ENCODE results near the gene TEX29.

TEX29 gene

GRCh38 chr13:111341886-111342285 is 21.4 kb downstream of the TEX29 start:
- DNase-seq (ENCODE audit: low spot score) = no peak

DNA sequence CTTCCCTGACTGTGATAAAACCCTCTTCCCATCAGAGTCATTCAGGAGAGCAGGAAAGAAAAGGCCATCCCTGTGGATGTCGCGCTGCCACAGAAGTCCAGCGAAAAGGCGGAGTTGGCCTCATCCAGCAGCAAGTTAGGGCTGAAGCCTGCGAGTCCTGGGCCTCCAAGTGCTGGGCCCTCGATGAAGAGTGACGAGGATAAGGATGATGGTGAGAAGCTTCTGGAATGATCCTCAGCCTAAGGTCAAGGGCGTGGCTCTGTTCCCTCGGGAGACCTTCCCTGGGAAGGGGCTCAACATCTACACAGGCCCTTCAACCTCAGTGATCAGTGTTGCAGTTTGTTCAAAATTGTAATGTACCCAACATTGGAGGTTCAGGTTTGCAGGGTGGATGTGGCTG is 22.3 kb downstream of the TEX29 start:
- no peak for DNase-seq (ENCODE audit: low spot score)

DNA sequence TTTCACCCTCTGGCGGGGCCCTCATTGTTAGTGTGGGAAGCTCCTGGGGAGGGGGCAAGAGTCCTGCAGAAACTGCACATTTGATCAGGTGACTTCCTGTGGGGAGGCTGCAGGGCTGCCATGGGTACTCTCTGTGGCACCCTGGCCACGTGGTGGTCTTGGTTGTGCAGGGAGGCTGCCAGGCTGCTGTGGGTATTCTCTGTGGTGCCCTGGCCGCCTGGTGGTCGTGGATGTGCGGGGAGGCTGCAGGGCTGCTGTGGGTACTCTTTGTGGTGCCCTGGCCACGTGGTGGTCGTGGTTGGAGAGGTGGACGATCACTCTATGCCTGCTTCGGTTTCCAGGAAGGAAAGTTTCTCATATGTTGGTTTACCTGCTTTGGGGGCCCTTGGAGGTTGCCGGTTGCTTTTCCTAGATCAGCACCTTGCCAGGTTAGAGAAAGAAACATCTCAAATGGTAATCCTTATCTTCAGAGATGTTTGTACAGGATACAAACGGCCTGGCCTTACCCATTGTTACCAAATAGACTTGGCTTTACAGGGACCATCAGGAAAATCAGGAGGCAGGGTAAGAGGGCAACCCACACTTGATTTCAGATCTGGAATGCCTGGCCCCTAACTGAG is 22.9 kb downstream of the TEX29 start:
- no peak for DNase-seq (ENCODE audit: low spot score)

GRCh38 chr13:111344471-111345191 is 24.2 kb downstream of the TEX29 start:
- no peak for DNase-seq (ENCODE audit: low spot score)

GRCh38 chr13:111345682-111346081 is 25.2 kb downstream of the TEX29 start:
- DNase-seq (ENCODE audit: low spot score) = no peak

GRCh38 chr13:111346101-111346680 is 25.7 kb downstream of the TEX29 start:
- DNase-seq (ENCODE audit: low spot score) = no peak

GRCh38 chr13:111347438-111347837 is 27.0 kb downstream of the TEX29 start:
- no peak for DNase-seq (ENCODE audit: low spot score)

DNA sequence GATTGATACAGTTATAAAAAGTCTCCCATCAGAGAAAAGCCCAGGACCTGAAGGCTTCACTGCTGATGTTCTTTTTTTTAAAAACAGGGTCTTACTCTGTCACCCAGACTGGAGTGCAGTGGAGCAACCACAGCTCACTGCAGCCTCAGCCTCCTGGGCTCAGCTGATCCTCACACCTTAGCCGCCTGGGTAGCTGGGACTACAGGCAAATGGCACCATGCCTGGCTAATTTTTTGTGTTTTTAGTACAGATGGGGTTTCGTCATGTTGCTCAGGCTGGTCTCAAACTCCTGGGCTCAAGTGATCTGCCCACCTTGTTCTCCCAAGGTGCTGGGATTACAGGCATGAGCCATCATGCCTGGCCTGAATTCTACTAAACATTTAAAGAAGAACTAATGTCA is 33.1 kb downstream of the TEX29 start:
- DNase-seq (ENCODE audit: low spot score) = no peak

DNA sequence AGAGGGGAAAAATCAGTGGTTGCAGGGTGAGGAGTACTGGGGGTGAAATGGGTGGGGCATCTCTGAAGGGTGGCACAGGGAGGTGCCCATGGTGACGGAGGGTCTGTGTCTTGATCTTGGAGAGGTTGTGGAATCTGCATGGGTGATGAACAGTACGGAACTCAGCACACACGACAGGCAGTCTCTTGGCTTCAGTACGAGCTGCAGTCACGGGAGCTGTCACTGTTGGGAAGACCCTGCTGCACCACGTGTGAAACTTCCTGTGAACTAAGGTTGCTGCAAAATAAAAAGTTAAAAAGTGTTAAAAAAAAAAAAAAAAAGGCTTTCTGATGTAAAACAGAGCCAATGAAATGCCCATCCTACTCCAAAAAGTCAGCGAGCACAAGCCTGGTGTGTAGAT is 34.3 kb downstream of the TEX29 start:
- no peak for DNase-seq (ENCODE audit: low spot score)

DNA sequence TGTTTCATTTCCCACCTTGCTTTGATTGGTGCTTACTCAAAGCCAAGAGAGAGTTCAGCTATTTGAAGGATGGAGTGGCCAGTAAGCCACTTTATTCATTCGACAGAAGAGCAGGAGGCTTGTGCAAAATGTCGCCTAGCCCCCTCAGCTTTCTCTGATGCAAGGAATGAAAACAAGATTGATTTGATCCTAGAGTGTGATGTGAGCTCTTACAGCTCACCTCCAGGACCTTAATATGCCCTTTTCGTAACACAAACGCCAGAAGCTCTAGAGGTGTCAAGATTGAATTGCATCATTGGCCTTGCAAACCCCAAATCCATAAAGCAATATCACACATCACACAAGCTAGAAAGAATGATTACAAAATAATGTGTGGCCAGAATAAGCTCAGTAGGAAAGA is 36.4 kb downstream of the TEX29 start:
- DNase-seq (ENCODE audit: low spot score) = no peak

DNA sequence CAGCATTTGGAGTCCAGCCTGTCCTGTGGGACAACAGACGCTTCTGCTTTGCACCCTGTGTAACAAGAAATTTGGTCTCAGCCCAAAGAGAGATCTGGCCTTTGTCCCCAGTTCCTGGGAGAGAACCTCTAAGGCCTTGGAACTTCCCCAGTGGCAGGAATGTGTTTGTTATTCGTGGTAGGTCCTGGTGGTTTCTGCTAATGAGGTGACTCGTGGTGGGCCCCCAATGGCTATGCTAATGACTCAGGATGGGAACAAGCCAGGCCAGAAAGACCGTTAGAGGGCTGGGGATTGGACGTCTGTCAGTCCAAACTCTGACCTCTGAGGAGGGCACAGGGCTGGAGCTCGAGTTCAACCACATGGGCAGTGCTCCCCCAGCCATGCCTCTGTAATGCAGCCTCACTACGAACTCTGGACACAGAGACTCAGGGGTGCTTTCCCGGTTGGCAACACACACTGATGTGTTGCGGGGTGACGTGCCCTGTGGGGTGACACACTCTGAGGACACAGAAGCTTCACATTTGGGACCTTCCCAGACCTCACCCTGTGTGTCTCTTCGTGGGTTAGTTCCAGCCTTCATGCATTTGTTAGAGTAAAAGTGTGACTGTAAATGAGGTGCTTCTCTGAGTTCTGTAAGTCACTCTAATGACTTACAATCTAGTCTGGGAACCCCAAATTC is 38.9 kb downstream of the TEX29 start:
- DNase-seq (ENCODE audit: low spot score) = no peak

DNA sequence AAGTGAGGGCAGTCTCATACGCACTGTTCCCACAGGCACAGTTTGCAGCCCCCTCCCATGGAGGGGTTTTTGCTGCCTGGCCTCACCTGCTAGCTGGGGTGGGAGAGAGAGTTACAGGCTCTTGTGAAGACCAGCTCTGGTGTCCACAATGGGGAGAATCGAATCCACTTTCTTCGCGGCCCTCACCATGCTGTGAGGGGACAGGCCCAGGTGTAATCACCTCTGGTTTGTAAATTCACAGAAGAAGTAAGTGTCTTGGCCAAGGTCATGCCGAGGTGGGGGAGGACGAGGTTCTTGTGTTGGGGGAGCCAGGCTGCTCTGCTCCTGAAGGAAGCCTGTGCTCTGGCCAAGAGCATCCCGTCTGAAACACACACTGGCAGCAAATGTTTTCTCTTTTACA is 39.5 kb downstream of the TEX29 start:
- DNase-seq (ENCODE audit: low spot score) = no peak

DNA sequence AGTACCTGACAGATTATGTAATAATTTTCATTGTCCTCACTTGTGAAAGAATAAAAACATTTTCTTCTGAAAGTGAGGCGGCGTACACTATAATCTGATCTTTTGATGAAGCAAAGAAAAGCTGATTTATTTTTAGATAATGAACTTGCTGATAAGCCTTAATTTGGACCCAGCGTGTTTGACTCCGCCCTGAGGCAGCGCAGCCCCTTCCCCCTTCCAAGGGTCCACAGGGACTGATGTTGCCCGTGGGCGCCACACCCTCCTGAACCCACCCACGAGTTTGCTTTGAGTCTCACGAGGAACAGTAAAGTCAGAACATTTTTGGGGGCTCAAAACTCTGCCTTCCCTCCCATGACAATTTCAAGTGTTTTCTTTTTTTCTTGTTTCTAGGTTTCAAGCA is 40.0 kb downstream of the TEX29 start:
- DNase-seq (ENCODE audit: low spot score) = no peak

DNA sequence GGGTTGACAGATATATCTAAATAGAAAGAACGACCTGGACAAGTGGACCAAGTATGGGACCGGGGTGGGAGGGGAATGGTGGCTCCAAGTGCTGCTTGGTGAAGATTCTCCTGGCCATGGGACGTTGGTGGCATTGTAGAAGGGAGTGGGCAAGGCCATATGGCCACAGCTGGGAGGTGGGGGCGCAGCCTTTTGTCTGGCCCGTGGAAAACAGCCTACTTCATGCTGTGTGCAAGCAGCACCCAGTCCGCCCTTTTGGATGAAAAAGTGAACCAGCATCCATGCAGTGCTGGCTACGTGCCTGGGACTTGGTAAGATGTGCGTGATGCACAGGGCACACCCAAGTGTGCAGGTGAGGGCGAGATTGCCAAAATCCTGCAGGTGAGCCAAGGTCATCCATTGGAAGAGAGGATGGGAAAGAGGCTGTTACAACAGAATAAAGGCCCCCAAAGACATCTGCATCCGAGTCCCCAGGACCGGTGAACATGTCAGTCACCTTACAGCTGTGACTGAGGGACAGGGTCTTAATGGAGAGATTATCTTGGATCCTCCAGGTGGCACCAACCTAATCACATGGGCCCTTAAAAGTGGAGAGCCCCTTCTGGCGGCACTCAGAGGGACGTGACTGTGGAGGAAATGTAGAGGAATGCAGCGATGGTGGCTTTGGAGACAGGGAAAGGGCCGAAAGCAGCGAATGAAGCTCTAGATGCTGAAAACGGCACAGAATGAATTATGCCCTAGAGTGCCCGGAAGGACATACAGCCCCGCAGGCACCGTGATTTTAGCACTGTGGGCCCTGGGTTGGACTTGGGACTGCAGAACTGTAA is 40.8 kb downstream of the TEX29 start:
- no peak for DNase-seq (ENCODE audit: low spot score)

DNA sequence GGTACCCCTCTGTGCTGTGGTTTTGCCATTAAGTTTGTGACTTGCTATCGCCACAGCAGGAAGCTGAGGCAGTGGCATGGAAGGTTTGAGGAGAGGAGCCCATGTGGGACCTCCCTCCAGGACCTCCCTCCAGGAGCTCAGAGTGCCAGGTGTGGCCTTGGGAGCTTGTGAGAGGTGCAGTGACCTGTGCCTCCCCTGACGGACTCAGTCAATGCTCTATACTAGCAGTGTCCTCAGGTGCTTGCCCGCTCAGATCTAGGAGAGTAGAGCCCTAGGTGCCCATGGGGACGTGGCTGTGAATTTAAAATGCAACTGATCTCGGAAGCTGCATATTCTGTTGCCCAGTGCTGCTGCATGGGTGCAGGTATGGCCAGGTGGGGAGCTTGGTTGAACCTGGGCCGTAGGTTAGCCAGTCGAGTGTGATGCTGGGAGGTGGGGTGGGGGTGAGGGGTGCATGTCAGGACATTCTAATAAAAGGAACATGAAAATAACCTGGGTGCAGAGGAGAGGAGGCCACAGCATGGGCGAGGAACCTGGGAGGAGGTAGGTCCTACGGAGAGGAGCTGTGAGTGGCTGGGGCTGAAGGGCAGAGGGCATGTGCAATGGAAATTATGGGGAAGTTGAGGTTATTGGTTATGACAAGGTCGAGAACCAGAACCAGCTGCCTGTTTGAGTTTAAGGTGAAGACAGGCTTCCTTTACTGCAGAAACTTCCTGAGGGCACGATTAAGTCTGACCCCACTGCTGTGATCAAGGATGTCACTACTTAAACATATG is 41.6 kb downstream of the TEX29 start:
- no peak for DNase-seq (ENCODE audit: low spot score)

DNA sequence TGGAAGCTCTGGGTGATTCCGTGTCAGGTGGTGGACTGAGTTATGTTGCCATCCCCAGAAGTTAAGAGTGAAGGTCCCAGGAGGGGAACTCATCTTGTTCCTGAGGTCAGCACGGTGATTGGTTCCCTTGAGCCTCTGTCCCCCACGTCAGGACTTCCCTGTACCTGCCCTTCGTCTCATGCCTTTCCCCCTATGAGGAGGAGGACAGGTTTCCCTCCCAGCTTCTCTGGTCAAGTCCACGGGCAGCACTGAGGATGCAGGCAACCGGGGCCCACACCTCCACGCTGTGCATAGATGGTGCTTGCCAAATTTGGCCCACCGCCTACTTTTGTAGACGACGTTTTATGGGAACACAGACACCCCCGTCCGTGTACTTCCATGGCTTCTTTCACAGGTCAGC is 42.7 kb downstream of the TEX29 start:
- no peak for DNase-seq (ENCODE audit: low spot score)

- DNase-seq (ENCODE audit: low spot score) = no peak
Observed at GRCh38 chr13:111363591-111363990, 43.1 kb downstream of the TEX29 start.

DNA sequence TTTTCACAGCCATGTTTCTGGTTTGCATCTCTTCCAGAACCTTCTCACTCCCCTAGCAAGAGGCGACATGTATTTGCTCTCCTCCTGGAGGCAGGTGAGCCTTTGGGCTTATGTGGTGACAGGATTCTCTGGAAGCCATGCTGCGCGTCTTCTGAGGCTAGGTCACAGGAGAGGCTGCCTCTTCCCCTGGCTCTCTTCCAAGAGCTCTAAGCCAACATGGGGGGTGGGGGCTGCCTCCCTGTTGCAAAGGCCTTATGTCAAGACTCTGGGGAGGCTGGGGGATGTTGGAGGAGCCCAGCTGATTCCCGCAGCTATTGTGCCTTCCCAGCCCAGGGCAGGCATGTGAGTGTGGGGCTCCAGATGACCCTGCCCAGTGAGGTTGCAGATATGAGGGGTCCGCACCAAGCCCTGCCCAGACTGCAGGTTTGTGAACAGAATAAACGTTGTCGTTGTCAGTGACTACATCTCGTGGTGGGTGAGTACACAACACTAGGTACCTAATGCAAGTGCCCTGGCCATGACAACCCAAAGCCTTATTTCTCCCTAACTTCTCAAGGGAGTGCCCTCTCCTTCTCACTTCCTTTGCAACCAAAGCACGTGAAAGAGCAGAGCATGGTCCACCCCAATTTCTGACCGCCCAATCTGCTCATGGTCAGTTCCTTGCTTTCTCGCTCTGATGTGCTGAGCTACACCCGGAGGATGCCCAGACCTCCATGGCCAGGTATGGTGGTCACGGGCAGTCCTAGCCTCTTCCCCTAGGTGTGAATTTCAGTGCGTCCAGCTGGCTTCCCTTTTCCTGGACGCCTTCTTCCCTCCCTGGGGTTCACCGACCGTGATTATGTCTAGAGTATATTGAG is 44.9 kb downstream of the TEX29 start:
- DNase-seq (ENCODE audit: low spot score) = no peak

DNA sequence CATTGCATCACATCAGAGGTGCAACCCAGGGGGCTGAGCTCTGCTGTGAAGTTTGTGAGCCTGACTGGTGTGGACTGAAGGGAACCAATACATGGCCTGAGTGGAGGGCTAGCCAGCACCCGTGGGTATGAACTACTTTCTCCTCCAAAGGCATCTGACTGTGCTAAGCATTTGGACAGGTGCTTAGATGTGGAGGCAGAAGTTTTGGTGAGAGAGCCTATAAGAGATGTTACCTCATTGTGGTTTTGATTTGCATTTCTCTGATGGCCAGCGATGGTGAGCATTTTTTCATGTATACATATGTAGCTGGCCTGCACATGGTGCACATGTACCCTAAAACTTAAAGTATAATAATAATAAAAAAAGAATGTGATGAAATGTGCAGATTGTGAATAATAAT is 46.9 kb downstream of the TEX29 start:
- DNase-seq (ENCODE audit: low spot score) = no peak

DNA sequence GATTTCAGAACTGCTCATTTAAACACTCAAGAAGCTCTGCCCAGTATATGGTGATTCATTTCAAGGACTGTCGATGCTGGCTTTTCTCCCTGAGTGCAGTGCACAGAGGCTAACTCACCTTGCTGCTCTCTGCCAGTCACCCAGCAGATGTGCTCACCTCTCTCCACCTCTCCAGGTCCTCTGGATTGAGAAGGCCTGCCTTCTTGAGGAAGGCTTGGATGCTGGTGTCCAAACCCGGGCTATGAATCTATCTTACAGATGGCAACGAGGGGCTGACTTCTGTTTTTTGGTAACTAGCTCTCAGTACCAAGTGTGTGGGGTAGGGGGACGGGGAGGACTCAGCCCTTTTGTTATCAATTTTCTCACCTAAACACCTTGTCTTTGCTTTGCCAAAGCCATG is 47.6 kb downstream of the TEX29 start:
- no peak for DNase-seq (ENCODE audit: low spot score)

GRCh38 chr13:111370147-111370546 is 49.7 kb downstream of the TEX29 start:
- no peak for DNase-seq (ENCODE audit: low spot score)
